ENCODE results near the gene TEX14.
"Not testable (repeated sequence)": the region's sequence is repeated elsewhere in the genome, so short reads cannot be mapped to it uniquely, and the experiment has no call there.

Gene TEX14

GRCh38 chr17:58560511-58560910 lies 131.3 kb downstream of the TEX14 start:
- DNase-seq, result peak in 1 of 2 experiments; percentile 82

- no peak for DNase-seq
These were observed 133.9 kb downstream of the TEX14 start for GRCh38 chr17:58557981-58558380.

- DNase-seq, result no peak
These were observed 135.0 kb downstream of the TEX14 start for GRCh38 chr17:58556833-58557250.

- not testable (repeated sequence) for DNase-seq
These were observed 136.7 kb downstream of the TEX14 start for GRCh38 chr17:58555109-58555508.

GRCh38 chr17:58541249-58541648 lies 150.6 kb downstream of the TEX14 start:
- DNase-seq, result peak in 1 of 2 experiments; percentile 24

GRCh38 chr17:58539698-58540097 lies 152.1 kb downstream of the TEX14 start:
- peak; percentile 38 to 76 for DNase-seq

- no peak for DNase-seq
These were observed 152.9 kb downstream of the TEX14 start for GRCh38 chr17:58538811-58539409.

GRCh38 chr17:58537266-58537665 lies 154.6 kb downstream of the TEX14 start:
- DNase-seq, result no peak

GRCh38 chr17:58536542-58536941 lies 155.3 kb downstream of the TEX14 start:
- DNase-seq, result no peak

GRCh38 chr17:58535431-58535830 lies 156.4 kb downstream of the TEX14 start:
- DNase-seq, result no peak

GRCh38 chr17:58534901-58535421 lies 156.9 kb downstream of the TEX14 start:
- DNase-seq, result no peak

- DNase-seq, result no peak
These were observed 157.5 kb downstream of the TEX14 start for GRCh38 chr17:58534331-58534730.

GRCh38 chr17:58533616-58534188 lies 158.1 kb downstream of the TEX14 start:
- no peak for DNase-seq

- DNase-seq, result peak; percentile 74 to 78
These were observed 159.3 kb downstream of the TEX14 start for GRCh38 chr17:58532555-58532951.

GRCh38 chr17:58531661-58532554 lies 159.9 kb downstream of the TEX14 start:
- DNase-seq, result peak; percentile 67 to 74

GRCh38 chr17:58531122-58531521 lies 160.7 kb downstream of the TEX14 start:
- peak; percentile 36 to 37 for DNase-seq

GRCh38 chr17:58530655-58531054 lies 161.2 kb downstream of the TEX14 start:
- DNase-seq, result no peak

GRCh38 chr17:58529275-58529674 lies 162.6 kb downstream of the TEX14 start:
- DNase-seq, result no peak

GRCh38 chr17:58528443-58528842 lies 163.4 kb downstream of the TEX14 start:
- DNase-seq, result no peak

GRCh38 chr17:58527949-58528348 lies 163.9 kb downstream of the TEX14 start:
- DNase-seq, result no peak

GRCh38 chr17:58527306-58527705 lies 164.5 kb downstream of the TEX14 start:
- DNase-seq, result no peak

- DNase-seq, result no peak
These were observed 166.6 kb downstream of the TEX14 start for GRCh38 chr17:58525239-58525638.

- no peak for DNase-seq
These were observed 170.2 kb downstream of the TEX14 start for GRCh38 chr17:58521680-58522079.

All from NCI-H524 (cell line).